ENCODE data around the gene ADRA2B. TPM values are rescaled to one million over a fixed set of nuclear protein-coding genes. Genes with fewer than 3 reads are reported as not detected.
A peak's percentile ranks its signal among the peaks of the same experiment; 100 is the strongest.
"Not testable (repeated sequence)": the region's sequence is repeated elsewhere in the genome, so short reads cannot be mapped to it uniquely, and the experiment has no call there.

ADRA2B gene
- total RNA-seq, 1 experiment from 2014 or later: 2.7 TPM

GRCh38 chr2:96071087-96071976, 45.0 kb downstream of the ADRA2B start:
- not testable (repeated sequence) for H2BK15ac ChIP-seq (ENCODE audit: low read depth, low read length); H3K4me1 ChIP-seq (ENCODE audit: insufficient read depth, low read length); H4K91ac ChIP-seq (ENCODE audit: insufficient read length, low read depth, low read length); H3K27ac ChIP-seq (ENCODE audit: insufficient read length, low read depth, low read length); H3K27me3 Mint-ChIP-seq (ENCODE audit: low read depth); H3K79me2 ChIP-seq (ENCODE audit: insufficient read depth, low read length); H2AK5ac ChIP-seq (ENCODE audit: insufficient read length, low read length); H3K4me3 Mint-ChIP-seq; H2BK20ac ChIP-seq (ENCODE audit: low read depth, low read length, poor library complexity, severe bottlenecking); H3K18ac ChIP-seq (ENCODE audit: insufficient read length, low read depth, low read length); H3K14ac ChIP-seq (ENCODE audit: insufficient read depth, low read length); H2BK12ac ChIP-seq (ENCODE audit: insufficient read length, low read depth, low read length); H3K4ac ChIP-seq (ENCODE audit: low read depth, low read length); H3K56ac ChIP-seq (ENCODE audit: insufficient read length, low read depth, low read length); H3K9me3 Mint-ChIP-seq; H3K23me2 ChIP-seq (ENCODE audit: insufficient read length, low read depth, low read length, poor library complexity, severe bottlenecking); H3K23ac ChIP-seq (ENCODE audit: insufficient read length, low read depth, low read length); H3K79me1 ChIP-seq (ENCODE audit: insufficient read depth, low read depth, low read length, poor library complexity, severe bottlenecking); H3K9ac ChIP-seq (ENCODE audit: extremely low read depth, insufficient read length, low read length); H2BK5ac ChIP-seq (ENCODE audit: insufficient read length, low read length); H2AFZ ChIP-seq (ENCODE audit: low read length); H3K4me2 ChIP-seq (ENCODE audit: insufficient read depth, insufficient read length, low read length); H4K5ac ChIP-seq (ENCODE audit: insufficient read length, low read depth, low read length); H4K20me1 ChIP-seq (ENCODE audit: control insufficient read depth, insufficient read depth, insufficient read length); H3K27me3 ChIP-seq (ENCODE audit: insufficient read depth, low read length); H3T11ph ChIP-seq (ENCODE audit: low read length); H3K9me3 ChIP-seq (ENCODE audit: control insufficient read depth, low read depth, low read length); DNase-seq; H3K36me3 Mint-ChIP-seq (ENCODE audit: insufficient read depth in 1 of 3, low read depth in 3 of 3); H4K8ac ChIP-seq (replicated peaks; ENCODE audit: insufficient read length, low read depth, low read length); H2BK120ac ChIP-seq (ENCODE audit: low read depth, low read length, poor library complexity, severe bottlenecking)
- Mint-ChIP-seq H3K27ac (peak overlapping the region in 2 of 3 experiments; percentile 44 to 62; a peak in 4 of 7 replicates), H3K4me1 (peaks cover 3 to 12% of the 10 kb centered on the region in 2 experiments)
- WGBS (ENCODE audit: extremely low coverage, insufficient read length, low lambda C conversion rate): no CpG with 5 or more reads among the region's 16 CpGs

- not testable (repeated sequence) for H4K8ac ChIP-seq (replicated peaks; ENCODE audit: insufficient read length, low read depth, low read length); DNase-seq; H3K27ac Mint-ChIP-seq; H3K23me2 ChIP-seq (ENCODE audit: insufficient read length, low read depth, low read length, poor library complexity, severe bottlenecking); H3K9ac ChIP-seq (ENCODE audit: extremely low read depth, insufficient read length, low read length); H3K4me3 Mint-ChIP-seq; H3K18ac ChIP-seq (ENCODE audit: insufficient read length, low read depth, low read length); H3K9me3 ChIP-seq (ENCODE audit: control insufficient read depth, low read depth, low read length); H2BK15ac ChIP-seq (ENCODE audit: low read depth, low read length); H4K5ac ChIP-seq (ENCODE audit: insufficient read length, low read depth, low read length); H2BK20ac ChIP-seq (ENCODE audit: low read depth, low read length, poor library complexity, severe bottlenecking); H2BK120ac ChIP-seq (ENCODE audit: low read depth, low read length, poor library complexity, severe bottlenecking); H3K27ac ChIP-seq (ENCODE audit: insufficient read length, low read depth, low read length); H3K4ac ChIP-seq (ENCODE audit: low read depth, low read length); H3K27me3 ChIP-seq (ENCODE audit: insufficient read depth, low read length); H4K91ac ChIP-seq (ENCODE audit: insufficient read length, low read depth, low read length); H3K14ac ChIP-seq (ENCODE audit: insufficient read depth, low read length); H3K79me1 ChIP-seq (ENCODE audit: insufficient read depth, low read depth, low read length, poor library complexity, severe bottlenecking); H3K27me3 Mint-ChIP-seq (ENCODE audit: low read depth); H2BK12ac ChIP-seq (ENCODE audit: insufficient read length, low read depth, low read length); H2AK5ac ChIP-seq (ENCODE audit: insufficient read length, low read length); H4K20me1 ChIP-seq (ENCODE audit: control insufficient read depth, insufficient read depth, insufficient read length); H3K23ac ChIP-seq (ENCODE audit: insufficient read length, low read depth, low read length); H2BK5ac ChIP-seq (ENCODE audit: insufficient read length, low read length); H2AFZ ChIP-seq (ENCODE audit: low read length); H3K4me1 ChIP-seq (ENCODE audit: insufficient read depth, low read length); H3K4me2 ChIP-seq (ENCODE audit: insufficient read depth, insufficient read length, low read length); H3T11ph ChIP-seq (ENCODE audit: low read length); H3K9me3 Mint-ChIP-seq; H3K56ac ChIP-seq (ENCODE audit: insufficient read length, low read depth, low read length); H3K36me3 Mint-ChIP-seq (ENCODE audit: insufficient read depth in 1 of 3, low read depth in 3 of 3); H3K79me2 ChIP-seq (ENCODE audit: insufficient read depth, low read length)
- WGBS (ENCODE audit: extremely low coverage, insufficient read length, low lambda C conversion rate): no CpG with 5 or more reads among the region's 5 CpGs
- H3K4me1 Mint-ChIP-seq: peaks cover 3 to 12% of the 10 kb centered on the region in 2 experiments
Measured at GRCh38 chr2:96070351-96070750, 46.0 kb downstream of the ADRA2B start.

Data from H9 (cell line).